Measurements from ENCODE around the gene DHX38.

GRCh38 chr16:72085002-72085401 is 8.6 kb upstream of the DHX38 start:
- TF ChIP-seq, protein P1, sequence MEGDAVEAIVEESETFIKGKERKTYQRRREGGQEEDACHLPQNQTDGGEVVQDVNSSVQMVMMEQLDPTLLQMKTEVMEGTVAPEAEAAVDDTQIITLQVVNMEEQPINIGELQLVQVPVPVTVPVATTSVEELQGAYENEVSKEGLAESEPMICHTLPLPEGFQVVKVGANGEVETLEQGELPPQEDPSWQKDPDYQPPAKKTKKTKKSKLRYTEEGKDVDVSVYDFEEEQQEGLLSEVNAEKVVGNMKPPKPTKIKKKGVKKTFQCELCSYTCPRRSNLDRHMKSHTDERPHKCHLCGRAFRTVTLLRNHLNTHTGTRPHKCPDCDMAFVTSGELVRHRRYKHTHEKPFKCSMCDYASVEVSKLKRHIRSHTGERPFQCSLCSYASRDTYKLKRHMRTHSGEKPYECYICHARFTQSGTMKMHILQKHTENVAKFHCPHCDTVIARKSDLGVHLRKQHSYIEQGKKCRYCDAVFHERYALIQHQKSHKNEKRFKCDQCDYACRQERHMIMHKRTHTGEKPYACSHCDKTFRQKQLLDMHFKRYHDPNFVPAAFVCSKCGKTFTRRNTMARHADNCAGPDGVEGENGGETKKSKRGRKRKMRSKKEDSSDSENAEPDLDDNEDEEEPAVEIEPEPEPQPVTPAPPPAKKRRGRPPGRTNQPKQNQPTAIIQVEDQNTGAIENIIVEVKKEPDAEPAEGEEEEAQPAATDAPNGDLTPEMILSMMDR (IDR thresholded peaks at IDR 0.05): no peak
- TF ChIP-seq POLR2AphosphoS5 (IDR thresholded peaks at IDR 0.05): no peak

Measured in transverse colon (tissue), 4 donors.